HuH-7.5 (cell line): ENCODE measurements around the gene PGGHG.
"Not testable (repeated sequence)": the region's sequence is repeated elsewhere in the genome, so short reads cannot be mapped to it uniquely, and the experiment has no call there.

Source experiments
- DNase-seq: peaks from one replicate; pipeline ENCODE4 v3.0.0; 2011; ENCODE audit warnings: low spot score

The PGGHG gene

DNA sequence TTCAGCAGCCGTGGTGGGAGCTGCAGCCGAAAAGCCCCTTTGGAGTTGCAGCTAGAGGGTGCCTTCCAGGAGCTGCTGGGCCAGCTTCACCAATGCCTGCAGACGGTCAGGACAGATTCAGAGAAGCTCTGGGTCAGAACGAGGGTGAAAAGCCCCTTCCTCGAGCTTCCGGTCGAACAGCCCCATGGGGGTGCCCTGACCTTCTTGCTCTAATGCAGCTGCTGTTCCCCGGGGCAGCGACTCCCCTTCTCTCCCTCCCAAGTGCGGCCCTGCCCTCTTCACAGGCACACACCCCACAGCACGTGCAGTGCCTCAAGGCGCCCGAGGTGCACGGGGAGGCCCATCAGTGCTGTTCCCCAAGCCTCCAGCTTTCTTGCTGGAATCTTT, 41.4 kb downstream of the PGGHG start:
- DNase-seq, result no peak

DNA sequence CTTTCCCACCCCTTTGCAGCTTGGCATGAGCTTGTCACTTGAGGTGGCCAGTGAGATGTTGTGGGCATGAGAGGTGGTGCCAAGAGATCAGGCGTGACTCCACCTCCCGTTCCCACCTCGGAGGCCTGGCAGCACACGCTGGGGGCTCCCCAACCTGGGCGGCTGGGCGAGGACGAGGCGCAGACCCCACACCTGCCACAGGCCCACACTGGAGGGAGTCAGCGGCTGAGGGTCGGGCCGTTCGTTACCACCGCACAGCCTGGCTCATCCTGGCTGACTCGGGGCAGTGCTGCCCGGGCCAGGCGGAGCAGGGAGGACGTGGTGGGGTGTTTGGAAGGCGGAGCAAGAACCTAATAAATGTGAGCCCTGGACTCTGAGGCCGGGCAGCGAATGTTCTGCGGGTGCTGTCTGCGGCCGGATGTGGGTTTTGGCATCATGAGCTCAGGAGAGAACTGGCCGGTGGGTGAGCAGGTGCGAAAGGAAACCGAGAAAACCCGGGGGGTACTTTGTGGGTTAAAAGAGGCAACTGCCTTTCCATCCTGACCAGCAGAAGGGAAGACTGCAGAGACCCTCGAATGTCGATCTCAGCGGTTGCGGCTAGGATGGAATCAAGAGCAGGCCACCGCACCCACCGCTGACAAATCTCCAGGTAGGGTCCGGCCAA, 41.9 kb downstream of the PGGHG start:
- no peak for DNase-seq

DNA sequence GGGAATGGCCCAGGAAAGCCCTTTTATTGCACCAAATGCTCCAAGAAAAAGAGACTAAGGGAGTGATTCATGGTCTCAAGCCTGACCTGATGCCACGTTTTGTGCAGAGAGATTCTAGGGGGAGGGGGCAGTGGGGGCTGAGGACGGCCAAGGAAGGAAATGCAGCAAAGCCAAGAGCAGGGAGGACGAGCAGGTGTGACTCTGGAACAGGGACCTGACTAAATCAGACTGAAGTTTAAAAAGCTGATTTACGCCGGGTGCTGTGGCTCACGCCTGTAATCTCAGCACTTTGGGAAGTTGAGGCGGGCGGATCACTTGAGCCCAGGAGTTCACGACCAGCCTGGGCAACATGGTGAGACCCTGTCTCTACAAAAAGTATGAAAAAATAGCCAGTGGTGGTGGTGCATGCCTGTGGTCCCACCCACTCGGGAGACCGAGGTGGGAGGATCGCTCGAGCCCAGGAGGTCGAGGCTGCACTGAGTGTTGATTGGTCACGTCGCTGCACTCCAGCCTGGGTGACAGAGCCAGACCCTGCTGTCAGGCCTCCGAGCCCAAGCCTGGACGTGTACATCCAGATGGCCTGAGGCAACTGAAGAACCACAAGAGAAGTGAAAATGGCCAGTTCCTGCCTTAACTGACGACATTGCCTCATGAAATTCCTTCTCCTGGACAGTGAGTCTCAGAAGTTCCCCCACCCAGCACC, 42.6 kb downstream of the PGGHG start:
- no peak for DNase-seq

DNA sequence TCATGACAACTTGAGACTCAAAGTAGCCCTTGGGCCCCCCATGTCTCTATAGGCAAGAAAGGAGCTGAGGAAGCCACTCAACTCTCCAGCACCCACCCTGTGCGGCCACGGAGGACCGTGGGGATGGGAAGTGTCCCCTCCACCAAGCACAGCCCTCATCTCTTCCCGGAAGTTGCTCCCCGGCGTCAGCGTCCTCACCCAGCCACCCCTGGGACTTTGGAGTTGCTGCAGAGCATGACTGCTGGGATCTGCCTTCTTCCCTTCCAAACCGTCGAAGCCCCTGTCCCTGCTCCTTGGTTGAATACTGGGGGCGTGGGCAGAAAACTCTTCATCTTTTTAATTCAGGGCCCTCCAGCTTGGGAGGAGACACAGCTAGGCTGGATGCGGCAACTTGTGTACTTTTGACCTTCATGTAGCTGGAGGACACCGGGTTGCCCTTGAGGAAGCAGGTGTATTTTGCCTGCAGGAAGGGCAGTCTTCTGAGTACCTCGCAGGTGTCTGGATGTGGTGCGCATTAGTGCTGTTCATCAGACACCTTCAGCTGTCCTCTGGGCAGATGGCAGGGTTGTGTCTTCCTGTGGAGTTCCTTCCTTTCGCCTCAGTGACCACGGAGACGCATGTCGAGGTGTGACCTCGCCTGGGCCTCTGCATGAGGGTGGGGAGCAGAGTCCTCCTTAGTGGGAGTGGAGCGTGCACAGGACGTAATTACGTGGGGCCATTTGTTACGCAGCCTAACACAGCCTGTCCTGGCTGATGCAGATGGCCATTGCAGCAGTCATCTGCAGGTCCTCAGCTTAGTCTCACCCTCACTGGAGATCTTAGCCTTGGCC, 43.9 kb downstream of the PGGHG start:
- DNase-seq, result no peak

DNA sequence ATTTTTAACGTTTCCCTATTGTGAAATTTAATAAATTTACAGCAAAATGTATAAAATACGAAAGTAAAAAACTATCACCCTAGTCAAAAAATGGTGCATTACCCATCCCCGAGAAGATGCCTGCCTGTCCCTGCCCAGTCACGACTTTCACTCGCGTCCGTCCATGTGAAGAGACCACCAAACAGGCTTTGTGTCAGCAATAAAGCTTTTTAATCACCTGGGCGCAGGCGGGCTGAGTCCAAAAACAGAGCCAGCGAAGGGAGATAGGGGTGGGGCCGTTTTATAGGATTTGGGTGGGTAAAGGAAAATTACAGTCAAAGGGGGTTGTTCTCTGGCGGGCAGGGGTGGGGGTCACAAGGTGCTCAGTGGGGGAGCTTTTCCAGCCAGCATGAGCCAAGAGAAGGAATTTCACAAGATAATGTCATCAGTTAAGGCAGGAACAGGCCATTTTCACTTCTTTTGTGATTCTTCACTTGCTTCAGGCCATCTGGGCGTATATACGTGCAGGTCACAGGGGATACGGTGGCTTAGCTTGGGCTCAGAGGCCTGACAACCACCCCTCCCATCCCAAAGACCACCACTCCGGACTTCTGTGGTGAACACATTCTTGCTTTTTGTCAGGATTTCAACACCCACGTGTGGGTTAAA, 44.8 kb downstream of the PGGHG start:
- not testable (repeated sequence) for DNase-seq

DNA sequence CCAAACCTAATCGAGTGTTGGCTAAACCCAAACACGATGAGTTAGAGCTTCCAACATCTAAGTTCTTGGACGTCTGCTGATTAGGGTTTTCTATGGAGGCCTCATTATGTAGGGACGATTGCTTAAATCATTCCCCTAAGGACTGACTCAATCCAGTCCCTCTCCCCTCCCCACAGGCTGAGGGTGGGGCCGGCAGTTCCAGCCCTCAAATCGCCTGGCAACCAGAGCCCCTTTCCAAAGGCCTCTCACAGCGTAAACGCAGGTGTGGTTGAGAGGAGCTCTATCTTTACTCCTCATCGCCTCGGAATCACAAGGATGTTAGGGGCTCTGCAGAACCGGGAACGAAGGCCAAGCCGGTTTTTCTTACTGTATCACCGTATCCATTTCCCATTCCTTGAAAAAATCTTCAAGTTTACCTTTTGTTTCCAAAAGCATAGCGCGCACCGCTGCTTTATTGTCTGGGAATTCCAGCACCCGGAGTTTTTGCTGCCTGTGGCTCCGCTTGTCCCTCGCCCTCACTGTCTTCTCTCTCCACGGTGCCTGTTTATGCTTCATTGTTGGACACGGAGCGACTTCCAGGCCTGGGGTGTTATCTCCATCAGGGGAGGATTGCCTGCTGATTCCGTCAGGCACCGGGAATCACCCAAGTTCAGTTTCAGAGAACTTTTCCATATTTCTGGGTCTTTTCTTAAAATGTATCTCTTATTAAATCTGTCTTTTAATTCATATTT, 45.5 kb downstream of the PGGHG start:
- no peak for DNase-seq

DNA sequence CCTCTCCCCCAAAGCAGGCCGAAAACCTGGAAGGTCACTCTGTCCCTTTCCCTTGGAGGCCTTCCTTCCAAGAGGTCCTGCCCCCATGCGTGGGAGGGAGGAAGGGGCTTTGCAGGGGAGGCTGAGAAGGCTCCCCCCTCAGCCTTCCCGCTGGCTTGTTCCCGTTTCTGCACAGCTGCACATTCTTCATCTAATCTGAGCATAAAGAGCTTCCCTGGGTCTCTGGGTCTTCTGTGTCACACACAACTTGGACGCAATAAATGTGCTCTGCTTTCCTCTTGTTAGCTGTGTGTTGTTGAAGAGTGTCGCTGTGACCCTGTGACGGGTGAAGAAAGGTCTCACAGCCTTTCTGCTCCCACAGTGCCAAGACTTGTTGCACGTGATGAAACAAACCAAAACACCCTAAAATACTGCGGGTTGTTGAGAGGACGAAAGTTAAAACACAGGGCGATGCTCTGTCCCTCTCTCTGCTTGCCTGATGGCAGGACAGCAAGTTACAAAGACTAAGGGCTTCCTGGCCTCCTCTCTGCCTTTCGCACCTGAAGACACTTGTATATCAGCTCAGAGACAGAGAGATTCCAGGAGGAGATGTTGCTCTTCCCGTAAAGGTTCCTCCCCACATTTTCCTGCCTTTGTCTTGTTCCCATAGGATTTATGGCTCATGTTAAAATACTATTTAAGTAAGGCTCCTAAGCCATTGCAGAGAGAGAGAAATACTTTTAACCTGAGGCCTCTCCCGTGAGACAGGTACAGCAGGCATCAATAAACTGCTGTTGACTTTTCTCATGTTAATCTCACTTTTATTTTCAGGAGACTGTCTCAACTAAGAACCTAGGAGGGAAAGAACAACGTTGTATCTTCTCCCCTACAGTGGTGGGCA, 47.1 kb downstream of the PGGHG start:
- no peak for DNase-seq

DNA sequence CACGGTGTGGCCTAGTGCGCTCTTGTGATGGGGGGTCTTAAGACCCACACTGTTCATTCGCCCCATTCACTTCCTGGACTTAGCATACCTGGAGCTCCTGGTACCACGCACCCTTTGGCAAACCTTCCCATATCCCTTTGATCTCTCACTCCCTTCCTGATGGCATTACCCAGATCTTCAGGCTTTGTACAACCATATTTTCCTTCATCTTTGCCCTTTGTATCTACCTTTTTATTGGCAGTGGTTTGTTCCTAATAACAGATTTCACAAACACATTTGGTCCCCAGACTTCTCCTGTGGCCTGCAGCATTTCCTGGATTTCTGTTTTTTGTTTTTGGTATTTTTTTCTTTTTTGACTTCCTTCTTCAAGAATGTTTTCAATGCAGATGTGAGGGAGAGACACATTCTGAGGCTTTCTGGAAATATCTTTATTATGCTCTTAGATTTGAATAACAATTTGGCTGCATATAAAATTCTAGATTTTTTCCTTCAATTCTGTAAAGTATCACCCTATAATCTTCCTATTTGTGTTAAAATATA, 47.8 kb downstream of the PGGHG start:
- DNase-seq, result no peak

DNA sequence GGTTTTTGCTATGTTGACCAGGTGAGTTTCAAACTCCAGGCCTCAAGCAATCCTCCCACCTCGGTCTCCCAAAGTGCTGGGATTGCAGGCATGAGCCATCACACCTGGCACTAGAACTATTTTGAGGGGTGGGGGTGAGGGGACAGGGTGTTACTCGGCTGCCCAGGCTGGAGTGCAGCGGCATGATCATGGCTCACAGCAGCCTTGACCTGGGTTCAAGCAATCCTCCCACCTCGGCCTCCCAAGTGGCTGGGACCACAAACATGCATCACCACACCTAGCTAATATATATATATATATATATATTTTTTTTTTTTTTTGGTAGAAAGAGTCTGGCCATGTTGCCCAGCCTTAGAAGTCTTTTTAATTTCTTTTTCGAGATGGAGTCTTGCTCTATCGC, 48.8 kb downstream of the PGGHG start:
- DNase-seq, result no peak

DNA sequence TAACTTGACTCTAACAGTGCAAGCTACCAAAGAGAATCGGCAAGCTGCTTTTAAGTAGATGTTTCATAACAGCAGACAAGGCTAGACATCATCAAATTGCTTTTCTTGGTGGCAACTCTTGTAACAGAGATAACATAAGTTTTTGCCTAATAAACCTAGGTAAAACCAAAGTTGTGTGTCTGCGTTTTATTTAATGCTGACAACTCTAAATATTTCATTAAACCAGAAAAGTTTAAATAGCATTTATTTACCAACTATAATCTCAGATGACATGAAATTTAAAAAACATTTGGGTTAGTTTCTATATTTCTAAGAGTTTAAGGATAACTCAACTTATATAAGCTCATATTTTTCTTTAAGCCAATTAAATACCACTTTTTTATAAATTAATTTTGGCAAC, 51.0 kb downstream of the PGGHG start:
- no peak for DNase-seq

DNA sequence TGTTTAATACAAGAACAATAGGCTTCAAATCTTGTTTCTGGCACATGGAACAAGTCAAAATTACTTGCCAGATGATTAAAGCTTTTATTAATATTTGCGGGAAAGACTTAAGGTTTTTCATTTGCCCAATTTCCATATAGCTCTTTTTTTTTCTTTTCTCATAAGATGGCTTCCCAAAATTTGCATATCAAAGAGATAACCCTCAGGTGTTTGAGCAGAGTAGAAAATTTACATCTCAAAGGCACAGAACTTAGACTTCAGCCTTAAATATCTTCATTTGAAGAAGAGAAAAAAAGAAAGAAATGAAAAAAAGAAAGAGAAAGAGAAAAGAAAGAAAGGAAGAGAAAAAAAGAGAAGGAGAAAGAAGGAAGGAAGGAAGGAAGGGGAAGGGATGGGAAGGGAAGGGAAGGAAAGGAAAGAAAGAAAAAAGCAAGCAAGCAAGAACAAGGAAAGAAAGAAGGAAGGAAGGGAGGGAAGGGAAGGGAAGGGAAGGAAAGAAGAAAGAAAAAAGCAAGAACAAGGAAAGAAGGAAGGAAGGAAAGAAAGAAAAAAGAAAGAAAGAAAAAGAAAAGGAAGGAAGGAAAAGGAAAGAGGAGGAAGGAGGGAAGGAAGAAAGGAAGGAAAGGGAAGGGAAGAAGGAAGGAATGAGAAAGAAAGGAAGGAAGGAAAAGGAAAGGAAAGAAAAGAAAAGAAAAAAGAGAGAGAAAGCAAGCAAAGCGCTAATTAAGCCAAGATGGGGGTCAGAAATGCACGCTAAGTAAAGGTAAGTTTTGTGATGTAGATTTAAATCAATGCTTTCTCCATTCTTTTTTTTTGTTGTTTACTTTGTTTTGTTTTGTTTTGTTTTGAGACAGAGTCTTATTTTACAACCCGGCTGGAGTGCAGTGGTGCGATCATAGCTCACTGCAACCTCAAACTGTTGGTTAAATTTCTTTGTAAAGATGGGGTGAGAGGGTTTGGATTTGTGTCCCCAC, 51.9 kb downstream of the PGGHG start:
- no peak for DNase-seq

DNA sequence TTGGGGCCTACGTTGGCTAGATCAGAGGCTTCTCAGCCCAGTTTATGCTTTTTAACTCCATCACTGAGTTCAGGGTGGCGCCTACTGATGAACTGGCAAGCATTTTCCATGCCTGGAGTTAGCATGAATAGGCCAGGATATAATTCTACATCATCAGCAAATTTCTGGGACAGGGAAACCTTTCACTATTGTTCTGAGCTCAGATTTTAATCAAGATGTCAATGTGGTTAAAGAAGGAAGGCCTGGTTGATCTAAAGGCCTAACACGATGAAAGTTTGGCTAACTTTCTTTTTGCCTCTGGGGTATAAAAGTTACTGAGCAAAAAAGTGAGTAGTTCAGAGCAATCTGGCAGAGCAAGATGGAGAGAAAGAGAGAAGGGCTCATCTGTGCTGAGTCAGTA, 53.4 kb downstream of the PGGHG start:
- DNase-seq, result no peak

DNA sequence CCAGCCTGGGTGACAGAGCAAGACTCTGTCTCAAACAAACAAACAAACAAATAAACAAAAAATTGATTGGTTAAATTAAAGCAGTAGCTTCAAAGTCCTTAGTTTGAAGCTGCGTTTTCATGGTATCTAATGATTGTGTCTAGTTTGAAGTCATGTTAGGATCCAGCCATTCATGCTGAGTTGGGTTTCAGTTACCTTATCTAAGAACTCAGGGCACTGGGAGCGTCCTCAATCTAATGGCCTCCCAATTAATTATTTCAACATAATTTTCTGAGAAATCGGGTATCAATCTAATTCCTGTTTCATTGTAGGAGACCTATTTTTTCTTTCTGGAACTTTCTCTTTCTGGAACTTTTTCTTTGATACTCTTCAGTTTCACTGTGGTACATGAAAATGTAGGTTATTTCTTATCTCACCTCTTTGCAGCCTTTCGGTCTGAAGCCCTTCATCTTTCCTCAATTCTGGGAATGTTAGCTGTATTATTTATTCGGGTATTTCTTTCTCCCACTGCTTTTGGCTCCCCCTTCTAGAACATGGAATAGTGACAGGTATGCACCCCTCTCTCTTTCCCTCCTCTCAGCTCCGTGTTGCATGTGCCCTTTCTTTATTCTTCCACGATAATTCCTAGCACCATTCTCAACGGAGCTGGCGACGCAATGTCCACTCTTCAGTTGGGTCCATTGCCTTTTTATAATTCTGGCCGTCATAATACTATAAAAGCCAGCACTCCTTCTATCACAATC, 56.1 kb downstream of the PGGHG start:
- no peak for DNase-seq
